GM12891 (cell line): ENCODE results near the gene CDYL.

ENCODE experiments used
- POLR2A ChIP-seq: IDR thresholded peaks from 2 replicates; pipeline ENCODE4 v1.6.1; 2011; ENCODE audit warnings: low read depth, low read length, control low read depth
- POLR2AphosphoS5 ChIP-seq: IDR thresholded peaks from 2 replicates; pipeline ENCODE4 v1.6.1; 2011; ENCODE audit warnings: low read depth, low read length, control low read depth

DNA sequence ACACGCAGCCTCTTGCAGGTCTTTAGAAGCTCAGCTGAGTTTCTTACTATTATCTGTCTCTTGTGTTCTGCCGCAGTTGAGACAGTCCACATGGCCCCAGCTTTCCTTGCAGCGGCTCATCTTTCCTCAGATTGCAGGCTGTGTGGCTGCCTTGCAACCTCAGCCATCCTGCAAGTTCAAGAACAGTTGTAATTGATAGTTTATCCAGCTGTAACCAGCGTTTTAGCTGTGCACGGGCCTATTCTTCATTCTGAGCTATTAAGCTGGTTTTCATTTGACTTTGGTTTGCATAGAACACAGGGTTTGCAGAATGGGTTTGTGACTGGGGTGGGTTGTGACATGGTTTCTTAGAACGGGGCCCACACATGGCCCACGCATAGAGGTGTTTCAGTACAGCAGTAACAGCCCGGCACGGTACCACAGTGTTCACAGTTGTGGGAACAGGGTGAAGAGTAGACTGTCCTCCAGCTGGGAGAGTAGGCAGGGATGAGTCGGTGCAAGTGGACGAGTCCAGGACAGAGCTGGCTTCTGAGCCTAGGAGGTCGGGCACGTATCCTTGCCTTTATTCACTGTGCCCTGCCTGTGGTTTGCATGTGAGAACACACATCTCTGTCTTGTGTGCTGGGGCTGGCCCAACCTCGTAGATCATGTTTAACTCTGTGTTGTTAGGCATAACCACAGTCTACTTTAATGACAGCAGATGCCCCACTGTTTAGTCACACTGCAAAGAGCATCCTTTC is 138.4 kb downstream of the CDYL start:
- TF ChIP-seq POLR2AphosphoS5 (no peak), POLR2A (no peak)
